ENCODE measurements around the gene APLF. TPM values are rescaled to one million over a fixed set of nuclear protein-coding genes. Genes with fewer than 3 reads are reported as not detected.
"Not testable (repeated sequence)": the region's sequence is repeated elsewhere in the genome, so short reads cannot be mapped to it uniquely, and the experiment has no call there.

APLF gene
- total RNA-seq, 1 experiment from 2014 or later: 4.6 TPM

GRCh38 chr2:68432696-68433658, 34.4 kb upstream of the APLF start:
- Histone ChIP-seq H3K4me3 (no peak overlapping the region), H3K36me3 (no peaks in the 10 kb centered on the region)
- no peak for DNase-seq

GRCh38 chr2:68434981-68435380, 32.4 kb upstream of the APLF start:
- Histone ChIP-seq H3K36me3 (no peaks in the 10 kb centered on the region), H3K27ac (no peak overlapping the region), H3K9me3 (replicated peaks) (no peaks in the 10 kb centered on the region), H3K27me3 (no peaks in the 10 kb centered on the region), H3K4me3 (no peak overlapping the region), H3K4me1 (no peaks in the 10 kb centered on the region)
- no peak for DNase-seq

More at GRCh38 chr2:68432696-68433658, 34.4 kb upstream of the APLF start:
- Histone ChIP-seq H3K9me3 (replicated peaks) (no peaks in the 10 kb centered on the region), H3K27me3 (no peaks in the 10 kb centered on the region), H3K27ac (no peak overlapping the region), H3K4me1 (no peaks in the 10 kb centered on the region)

- H3K4me1 ChIP-seq: no peaks in the 10 kb centered on the region
- H3K9me3 ChIP-seq (replicated peaks): no peaks in the 10 kb centered on the region
- no peak for DNase-seq
- no peaks in the 10 kb centered on the region for H3K27me3 ChIP-seq
- no peak overlapping the region for H3K4me3 ChIP-seq
- H3K36me3 ChIP-seq: no peaks in the 10 kb centered on the region
- H3K27ac ChIP-seq: no peak overlapping the region
Measured at GRCh38 chr2:68435615-68436014, 31.8 kb upstream of the APLF start.

GRCh38 chr2:68436270-68436669, 31.1 kb upstream of the APLF start:
- DNase-seq: no peak
- no peaks in the 10 kb centered on the region for H3K4me1 ChIP-seq
- H3K4me3 ChIP-seq: no peak overlapping the region
- H3K27me3 ChIP-seq: no peaks in the 10 kb centered on the region
- no peaks in the 10 kb centered on the region for H3K9me3 ChIP-seq (replicated peaks)
- H3K36me3 ChIP-seq: no peaks in the 10 kb centered on the region
- no peak overlapping the region for H3K27ac ChIP-seq

GRCh38 chr2:68438455-68439303, 28.7 kb upstream of the APLF start:
- no peaks in the 10 kb centered on the region for H3K27me3 ChIP-seq
- no peak overlapping the region for H3K27ac ChIP-seq
- H3K9me3 ChIP-seq (replicated peaks): no peaks in the 10 kb centered on the region
- DNase-seq: no peak
- H3K4me1 ChIP-seq: no peaks in the 10 kb centered on the region
- H3K36me3 ChIP-seq: no peaks in the 10 kb centered on the region
- H3K4me3 ChIP-seq: no peak overlapping the region

- H3K27me3 ChIP-seq: no peaks in the 10 kb centered on the region
- no peaks in the 10 kb centered on the region for H3K36me3 ChIP-seq
- H3K4me1 ChIP-seq: 0 out of 2 replicates have a peak, but pooled peaks cover 3% of the 10 kb centered on the region
Measured at GRCh38 chr2:68441179-68441993, 26.0 kb upstream of the APLF start.

GRCh38 chr2:68441994-68442322, 25.4 kb upstream of the APLF start:
- Histone ChIP-seq H3K9me3 (replicated peaks) (no peaks in the 10 kb centered on the region), H3K4me3 (no peak overlapping the region), H3K27me3 (no peaks in the 10 kb centered on the region), H3K36me3 (no peaks in the 10 kb centered on the region), H3K4me1 (0 out of 2 replicates have a peak, but pooled peaks cover 3% of the 10 kb centered on the region), H3K27ac (no peak overlapping the region)
- no peak for DNase-seq

More at GRCh38 chr2:68441179-68441993, 26.0 kb upstream of the APLF start:
- no peak overlapping the region for H3K4me3 ChIP-seq
- DNase-seq: peak; percentile 82 to 95
- H3K9me3 ChIP-seq (replicated peaks): no peaks in the 10 kb centered on the region
- no peak overlapping the region for H3K27ac ChIP-seq

- not testable (repeated sequence) for H3K27me3 ChIP-seq; H3K9me3 ChIP-seq (replicated peaks); H3K36me3 ChIP-seq; H3K27ac ChIP-seq; H3K4me1 ChIP-seq; H3K4me3 ChIP-seq; DNase-seq
Measured at GRCh38 chr2:68446425-68446824, 21.0 kb upstream of the APLF start.

- Histone ChIP-seq H3K9me3 (replicated peaks) (no peaks in the 10 kb centered on the region), H3K4me3 (no peak overlapping the region), H3K36me3 (no peaks in the 10 kb centered on the region), H3K4me1 (0 out of 2 replicates have a peak, but pooled peaks cover 3% of the 10 kb centered on the region), H3K27me3 (no peaks in the 10 kb centered on the region), H3K27ac (no peak overlapping the region)
- no peak for DNase-seq
Measured at GRCh38 chr2:68447118-68447517, 20.3 kb upstream of the APLF start.

GRCh38 chr2:68448671-68449653, 18.4 kb upstream of the APLF start:
- Histone ChIP-seq H3K4me1 (0 out of 2 replicates have a peak, but pooled peaks cover 3% of the 10 kb centered on the region), H3K27me3 (no peaks in the 10 kb centered on the region), H3K27ac (no peak overlapping the region), H3K36me3 (no peaks in the 10 kb centered on the region), H3K9me3 (replicated peaks) (0 out of 2 replicates have a peak, but pooled peaks cover 3% of the 10 kb centered on the region), H3K4me3 (no peak overlapping the region)
- DNase-seq: peak in 1 of 2 experiments; percentile 36

- Histone ChIP-seq H3K27me3 (no peaks in the 10 kb centered on the region), H3K4me1 (no peaks in the 10 kb centered on the region), H3K27ac (no peak overlapping the region), H3K4me3 (no peak overlapping the region), H3K9me3 (replicated peaks) (0 out of 2 replicates have a peak, but pooled peaks cover 3% of the 10 kb centered on the region), H3K36me3 (no peaks in the 10 kb centered on the region)
- peak in 1 of 2 experiments; percentile 37 for DNase-seq
Measured at GRCh38 chr2:68452158-68452900, 15.1 kb upstream of the APLF start.

- Histone ChIP-seq H3K36me3 (no peaks in the 10 kb centered on the region), H3K4me1 (no peaks in the 10 kb centered on the region), H3K27ac (no peak overlapping the region), H3K27me3 (no peaks in the 10 kb centered on the region), H3K9me3 (replicated peaks) (0 out of 2 replicates have a peak, but pooled peaks cover 3% of the 10 kb centered on the region), H3K4me3 (no peak overlapping the region)
- DNase-seq: no peak
Measured at GRCh38 chr2:68453761-68454360, 13.5 kb upstream of the APLF start.
